Mesothelial cell of epicardium (in vitro differentiated cells): Measurements from ENCODE around the gene MIXL1. TPM values are rescaled to one million over a fixed set of nuclear protein-coding genes. Genes with fewer than 3 reads are reported as not detected.
A peak's percentile ranks its signal among the peaks of the same experiment; 100 is the strongest.

Experiments used
- DNase-seq, 2 experiments: peaks; one replicate each; pipeline ENCODE4 v3.0.0; 2021; ENCODE audit warnings: low spot score in 2 of 2; ENCODE audit not compliant: unreplicated experiment in 2 of 2
- H3K27ac Mint-ChIP-seq: 2 replicates; pipeline ENCODE4 v1.8.0; 2021; ENCODE audit warnings: mixed read lengths
- H3K27me3 Mint-ChIP-seq: 2 replicates; pipeline ENCODE4 v1.8.0; 2021; ENCODE audit warnings: low read depth, mixed read lengths
- H3K36me3 Mint-ChIP-seq: 2 replicates; pipeline ENCODE4 v1.8.0; 2021; ENCODE audit warnings: mixed read lengths
- H3K4me1 Mint-ChIP-seq: 2 replicates; pipeline ENCODE4 v1.8.0; 2021; ENCODE audit warnings: mixed read lengths
- H3K4me3 Mint-ChIP-seq: 2 replicates; pipeline ENCODE4 v1.8.0; 2021; ENCODE audit warnings: mild to moderate bottlenecking, moderate library complexity, mixed read lengths
- H3K9me3 Mint-ChIP-seq: 2 replicates; pipeline ENCODE4 v1.8.0; 2021; ENCODE audit warnings: mixed read lengths
- CTCF ChIP-seq: fragments of 200-600 bp; sonication (generic); IDR thresholded peaks from one replicate; pipeline ENCODE4 v1.5.0; 2021; ENCODE audit warnings: antibody characterized with exemption; ENCODE audit not compliant: unreplicated experiment
- total RNA-seq: library from RNA; stranded (reverse); gene quantifications from 3 replicates; pipeline ENCODE4 v1.2.1, GENCODE V29; 2021

MIXL1 gene
- total RNA-seq, 1 donor from 2014 or later, result 3.4 TPM

GRCh38 chr1:226203240-226203639 lies 20.2 kb upstream of the MIXL1 start:
- DNase-seq, result no peak
- no peaks in the 10 kb centered on the region for H3K27me3 Mint-ChIP-seq

GRCh38 chr1:226203655-226204054 lies 19.8 kb upstream of the MIXL1 start:
- Mint-ChIP-seq H3K27ac (no peak overlapping the region), H3K27me3 (no peaks in the 10 kb centered on the region), H3K36me3 (no peaks in the 10 kb centered on the region), H3K4me3 (no peak overlapping the region), H3K9me3 (no peaks in the 10 kb centered on the region), H3K4me1 (no peaks in the 10 kb centered on the region)
- no peak for DNase-seq
- no peak for TF ChIP-seq CTCF

More at GRCh38 chr1:226203240-226203639, 20.2 kb upstream of the MIXL1 start:
- Mint-ChIP-seq H3K4me1 (no peaks in the 10 kb centered on the region), H3K4me3 (no peak overlapping the region), H3K36me3 (no peaks in the 10 kb centered on the region), H3K27ac (no peak overlapping the region), H3K9me3 (no peaks in the 10 kb centered on the region)
- TF ChIP-seq CTCF, result no peak

GRCh38 chr1:226204198-226204597 lies 19.3 kb upstream of the MIXL1 start:
- Mint-ChIP-seq H3K36me3 (no peaks in the 10 kb centered on the region), H3K27me3 (no peaks in the 10 kb centered on the region)

GRCh38 chr1:226207048-226207447 lies 16.4 kb upstream of the MIXL1 start:
- Mint-ChIP-seq H3K36me3 (no peaks in the 10 kb centered on the region), H3K4me3 (no peak overlapping the region), H3K4me1 (peaks cover 8% of the 10 kb centered on the region), H3K27ac (no peak overlapping the region), H3K9me3 (no peaks in the 10 kb centered on the region), H3K27me3 (no peaks in the 10 kb centered on the region)
- no peak for DNase-seq
- no peak for TF ChIP-seq CTCF

More at GRCh38 chr1:226204198-226204597, 19.3 kb upstream of the MIXL1 start:
- H3K4me1 Mint-ChIP-seq, result no peaks in the 10 kb centered on the region
- DNase-seq, result no peak
- no peak overlapping the region for H3K4me3 Mint-ChIP-seq
- H3K27ac Mint-ChIP-seq, result no peak overlapping the region
- H3K9me3 Mint-ChIP-seq, result no peaks in the 10 kb centered on the region
- TF ChIP-seq CTCF, result no peak

DNA sequence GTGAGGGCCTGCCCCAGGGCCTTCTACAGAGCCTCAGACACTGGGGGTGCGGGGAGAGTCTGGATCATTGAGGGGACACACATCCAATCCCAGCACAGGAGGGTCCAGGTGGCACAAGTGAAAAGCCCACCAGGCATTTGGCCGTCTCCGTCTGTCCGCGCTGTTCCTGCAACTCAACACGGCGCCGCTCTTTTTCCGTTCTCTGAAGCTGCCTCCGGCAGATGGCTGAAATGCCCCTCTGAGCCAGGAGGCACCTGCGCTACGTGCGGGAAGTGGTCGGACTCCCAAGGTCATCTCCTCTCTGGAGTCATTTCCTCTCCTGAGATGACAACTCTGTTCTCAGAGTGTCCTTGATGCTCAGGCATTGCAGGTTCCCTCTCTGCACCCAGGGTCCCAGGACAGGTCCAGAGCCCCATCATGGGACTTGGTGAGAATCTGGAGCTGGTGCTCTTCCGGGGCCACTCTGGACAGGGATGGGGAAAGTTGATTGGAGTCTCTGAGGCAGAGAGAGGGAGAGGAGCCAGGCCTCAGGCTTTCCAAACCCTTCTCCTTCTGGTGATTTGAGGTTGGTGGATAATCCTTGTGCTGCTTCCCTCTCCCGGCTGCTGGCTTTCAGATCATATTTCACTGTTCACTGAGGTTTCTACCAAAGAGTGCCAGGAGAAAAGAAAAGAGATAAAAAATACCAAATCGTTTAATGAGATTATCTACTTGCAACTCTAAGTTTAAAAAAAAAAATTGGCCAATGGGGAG lies 14.0 kb upstream of the MIXL1 start:
- no peak for TF ChIP-seq CTCF
- Mint-ChIP-seq H3K27me3 (no peaks in the 10 kb centered on the region), H3K36me3 (no peaks in the 10 kb centered on the region), H3K4me1 (peaks cover 10% of the 10 kb centered on the region), H3K9me3 (no peaks in the 10 kb centered on the region), H3K27ac (peak overlapping the region; percentile 11), H3K4me3 (no peak overlapping the region)
- DNase-seq, result no peak
